ENCODE measurements around the gene JCAD. TPM values are rescaled to one million over a fixed set of nuclear protein-coding genes. Genes with fewer than 3 reads are reported as not detected.

Gene JCAD
- total and polyA plus RNA-seq, 12 donors: 10.5 to 53.5 (median 22.2) TPM

DNA sequence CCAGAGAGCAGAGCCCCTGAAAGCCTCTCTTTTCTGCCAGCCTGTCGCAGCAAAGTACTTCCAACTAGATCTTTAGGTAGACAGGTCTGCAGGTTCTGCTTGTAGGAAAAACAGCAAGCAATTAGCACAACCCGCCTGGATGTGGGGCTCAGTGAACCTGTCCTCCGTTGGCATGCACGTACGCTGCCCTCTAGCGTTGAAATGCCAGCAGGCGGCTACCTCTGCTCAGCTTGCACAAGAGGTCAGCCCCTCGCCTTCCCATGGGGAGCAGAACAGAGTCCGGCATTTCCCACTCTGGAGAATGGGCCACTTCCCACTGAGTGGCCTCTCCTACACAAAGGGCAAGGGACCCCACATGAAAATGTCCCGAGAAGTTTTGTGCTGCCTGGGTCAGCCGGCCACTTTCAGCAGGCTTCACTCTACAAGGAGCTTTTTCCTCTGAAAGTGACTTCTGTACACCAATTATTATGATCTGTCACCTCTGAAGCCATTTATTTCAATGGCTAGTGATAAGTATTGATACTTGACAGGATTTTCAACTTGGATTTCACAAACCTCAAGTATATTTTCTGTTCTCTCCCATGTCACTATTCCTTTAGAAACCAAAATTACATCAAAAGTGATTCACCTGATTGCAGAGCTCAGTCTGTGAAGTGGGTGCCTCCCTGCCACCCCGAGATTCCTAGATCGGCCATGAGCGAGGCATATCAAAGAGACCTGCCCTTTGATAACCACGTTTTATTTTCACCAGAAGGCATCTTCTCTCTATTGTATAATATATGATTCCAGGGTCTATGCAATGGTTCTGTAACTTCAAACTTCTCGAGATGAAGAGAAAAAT, 56.7 kb downstream of the JCAD start:
- intact Hi-C loops (cut with DNase I): loop anchor here (5.0 to 10.0 kb wide), 2 partner anchors 62 to 240 kb away; no protein-coding TSS in a partner anchor
- 57 to 63% (median 62%) methylated on average over 12 to 16 of the region's 16 CpGs for WGBS, 4 donors
- no peaks in the 10 kb centered on the region for H3K27me3 ChIP-seq
- TF ChIP-seq, protein P1, sequence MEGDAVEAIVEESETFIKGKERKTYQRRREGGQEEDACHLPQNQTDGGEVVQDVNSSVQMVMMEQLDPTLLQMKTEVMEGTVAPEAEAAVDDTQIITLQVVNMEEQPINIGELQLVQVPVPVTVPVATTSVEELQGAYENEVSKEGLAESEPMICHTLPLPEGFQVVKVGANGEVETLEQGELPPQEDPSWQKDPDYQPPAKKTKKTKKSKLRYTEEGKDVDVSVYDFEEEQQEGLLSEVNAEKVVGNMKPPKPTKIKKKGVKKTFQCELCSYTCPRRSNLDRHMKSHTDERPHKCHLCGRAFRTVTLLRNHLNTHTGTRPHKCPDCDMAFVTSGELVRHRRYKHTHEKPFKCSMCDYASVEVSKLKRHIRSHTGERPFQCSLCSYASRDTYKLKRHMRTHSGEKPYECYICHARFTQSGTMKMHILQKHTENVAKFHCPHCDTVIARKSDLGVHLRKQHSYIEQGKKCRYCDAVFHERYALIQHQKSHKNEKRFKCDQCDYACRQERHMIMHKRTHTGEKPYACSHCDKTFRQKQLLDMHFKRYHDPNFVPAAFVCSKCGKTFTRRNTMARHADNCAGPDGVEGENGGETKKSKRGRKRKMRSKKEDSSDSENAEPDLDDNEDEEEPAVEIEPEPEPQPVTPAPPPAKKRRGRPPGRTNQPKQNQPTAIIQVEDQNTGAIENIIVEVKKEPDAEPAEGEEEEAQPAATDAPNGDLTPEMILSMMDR (IDR thresholded peaks at IDR 0.05): peak; percentile 32 to 68 (median 52)
- no peak for TF ChIP-seq POLR2A (IDR thresholded peaks at IDR 0.05)
- DNase-seq: peak; percentile 42 to 89 (median 67)
- H3K27ac ChIP-seq: peak overlapping the region in 1 of 5 donors; percentile 86
- H3K36me3 ChIP-seq (replicated peaks in 1 of 2): no peaks in the 10 kb centered on the region
- H3K4me3 ChIP-seq: no peak overlapping the region
- H3K4me1 ChIP-seq (replicated peaks in 1 of 2): peaks cover 18 to 23% of the 10 kb centered on the region in 2 donors
- H3K9me3 ChIP-seq (replicated peaks in 1 of 3): no peaks in the 10 kb centered on the region

DNA sequence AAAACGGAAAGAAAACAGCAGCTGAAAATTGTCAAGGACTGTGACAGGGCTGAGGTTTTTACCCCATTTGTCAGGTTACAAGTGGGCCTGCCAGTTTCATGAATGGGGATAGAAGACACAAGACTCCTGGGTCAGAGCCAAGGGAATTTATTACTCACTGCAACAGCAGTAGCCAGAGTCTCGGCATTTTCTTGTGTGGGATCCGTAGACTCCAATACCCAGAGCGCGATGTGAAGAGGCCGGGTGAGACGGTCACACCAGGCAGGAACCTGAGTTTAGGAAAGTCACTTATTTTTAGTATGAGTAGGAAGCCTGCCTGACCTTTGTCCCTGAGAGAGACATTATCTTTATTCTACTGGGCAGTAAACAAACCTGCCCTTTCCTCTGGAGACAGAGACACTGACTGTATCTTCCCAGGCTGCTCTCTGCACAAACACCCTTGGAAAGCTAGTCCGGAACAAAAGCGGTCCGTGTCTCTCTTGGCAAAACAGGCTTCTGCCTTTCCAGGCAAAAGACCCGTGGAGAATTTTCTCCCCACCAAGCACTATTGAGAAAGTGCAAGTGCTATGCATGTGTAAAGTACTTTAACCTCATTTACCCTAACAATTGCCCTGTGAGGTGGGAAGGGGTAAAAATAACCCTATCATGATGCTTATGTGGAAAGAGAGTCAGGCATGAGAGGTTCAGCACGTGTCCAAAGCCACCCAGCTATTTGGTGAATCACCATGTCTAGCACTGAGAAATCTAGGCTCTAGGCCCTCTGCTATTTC, 58.4 kb downstream of the JCAD start:
- peak; percentile 79 to 94 (median 87) for DNase-seq
- Histone ChIP-seq H3K27me3 (no peaks in the 10 kb centered on the region), H3K36me3 (replicated peaks in 1 of 2) (no peaks in the 10 kb centered on the region), H3K27ac (peak overlapping the region in 4 of 5 donors; percentile 44 to 86 (median 69)), H3K9me3 (replicated peaks in 1 of 3) (no peaks in the 10 kb centered on the region), H3K4me3 (no peak overlapping the region), H3K4me1 (replicated peaks in 1 of 2) (peaks cover 18 to 23% of the 10 kb centered on the region in 2 donors)
- WGBS, 4 donors: 4 to 33% (median 24%) methylated on average over 12 of the region's 12 CpGs
- intact Hi-C loops (cut with DNase I): loop anchor here (5.0 to 10.0 kb wide), 2 partner anchors 64 to 241 kb away; no protein-coding TSS in a partner anchor
- TF ChIP-seq, protein P1 (IDR thresholded peaks at IDR 0.05): no peak
- no peak for TF ChIP-seq POLR2A (IDR thresholded peaks at IDR 0.05)

GRCh38 chr10:29998142-29998808, 61.1 kb downstream of the JCAD start:
- no peaks in the 10 kb centered on the region for H3K9me3 ChIP-seq (replicated peaks in 1 of 3)
- WGBS, 4 donors: 39 to 47% (median 40%) methylated on average over 9 to 12 of the region's 12 CpGs
- no peaks in the 10 kb centered on the region for H3K36me3 ChIP-seq (replicated peaks in 1 of 2)
- intact Hi-C loops (cut with DNase I): loop anchor here in 1 of 2 donors (5.0 kb wide), 1 partner anchor 244 kb away; no protein-coding TSS in a partner anchor
- TF ChIP-seq POLR2A (IDR thresholded peaks at IDR 0.05): no peak
- TF ChIP-seq, protein P1 (IDR thresholded peaks at IDR 0.05): peak; percentile 96 to 99 (median 99)
- H3K4me1 ChIP-seq (replicated peaks in 1 of 2): peaks cover 18 to 23% of the 10 kb centered on the region in 2 donors
- H3K4me3 ChIP-seq: no peak overlapping the region
- peak; percentile 75 to 92 (median 83) for DNase-seq
- no peak overlapping the region for H3K27ac ChIP-seq
- no peaks in the 10 kb centered on the region for H3K27me3 ChIP-seq

All from adrenal gland (tissue), 12 donors.